Colon (tissue), 2 donors: ENCODE data around the gene PRKCE.

Source experiments
- FAIRE-seq: peaks from 2 replicates; lab custom pipeline; 2012; peaks lifted over from hg19 to GRCh38; lab: Jason Lieb, UNC
- donor health status: control.
- donor health status: control.

PRKCE gene

DNA sequence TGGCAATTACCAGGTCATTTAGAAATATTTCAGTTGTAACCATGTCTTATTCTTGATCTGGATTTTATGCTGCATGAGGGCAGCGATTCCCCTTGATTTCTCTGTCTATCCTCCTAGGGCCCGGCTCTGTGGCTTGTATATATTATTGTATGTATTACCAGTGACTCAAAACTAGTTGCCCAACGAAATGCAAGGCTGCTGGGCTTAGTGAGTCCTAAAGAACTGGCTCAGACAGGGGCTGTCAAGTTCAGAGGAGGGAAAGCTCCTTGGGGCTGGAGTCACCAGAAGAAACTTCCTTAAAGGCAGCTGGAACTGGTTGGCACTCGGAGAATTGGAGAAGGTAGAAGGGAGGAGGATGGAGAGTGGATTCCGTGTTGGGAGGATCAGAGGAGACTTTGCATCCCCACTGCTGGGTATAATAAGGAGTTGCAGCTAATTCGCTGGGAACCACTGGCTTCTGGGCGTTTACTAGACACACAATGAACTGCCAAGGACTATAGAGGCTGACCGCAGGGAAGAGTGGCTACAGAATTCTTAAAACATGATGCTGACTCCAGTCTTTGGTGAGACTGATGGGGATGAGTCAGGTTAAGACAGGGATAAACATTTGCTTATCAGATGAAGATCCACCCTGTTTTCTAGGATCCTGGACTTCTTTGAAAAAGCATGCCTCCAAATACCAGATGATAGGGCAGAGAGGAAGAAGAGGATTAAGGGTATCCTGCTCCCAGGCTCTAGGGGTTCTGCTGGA lies 104.3 kb downstream of the PRKCE start:
- no peak for FAIRE-seq

DNA sequence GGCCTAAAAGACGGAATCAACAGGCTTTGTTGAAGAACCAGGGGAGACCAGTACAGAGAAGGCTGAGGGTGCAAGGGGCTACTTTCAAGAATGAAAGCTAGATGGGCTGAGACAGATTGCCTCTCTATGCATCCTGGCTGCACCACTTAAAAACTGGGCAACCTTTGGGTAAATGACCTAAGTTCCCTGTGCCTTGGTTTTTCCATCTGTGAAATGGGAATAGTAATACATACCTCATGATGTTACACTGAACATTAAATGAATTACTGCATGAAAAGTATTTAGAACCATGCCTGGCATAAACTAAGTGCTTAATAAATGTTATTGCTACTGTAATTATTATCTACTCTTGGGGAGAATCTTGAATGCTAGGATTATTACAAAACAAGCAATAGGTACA lies 106.5 kb downstream of the PRKCE start:
- FAIRE-seq: no peak

- FAIRE-seq: no peak
Measured at GRCh38 chr2:45759310-45759851, 107.9 kb downstream of the PRKCE start.

DNA sequence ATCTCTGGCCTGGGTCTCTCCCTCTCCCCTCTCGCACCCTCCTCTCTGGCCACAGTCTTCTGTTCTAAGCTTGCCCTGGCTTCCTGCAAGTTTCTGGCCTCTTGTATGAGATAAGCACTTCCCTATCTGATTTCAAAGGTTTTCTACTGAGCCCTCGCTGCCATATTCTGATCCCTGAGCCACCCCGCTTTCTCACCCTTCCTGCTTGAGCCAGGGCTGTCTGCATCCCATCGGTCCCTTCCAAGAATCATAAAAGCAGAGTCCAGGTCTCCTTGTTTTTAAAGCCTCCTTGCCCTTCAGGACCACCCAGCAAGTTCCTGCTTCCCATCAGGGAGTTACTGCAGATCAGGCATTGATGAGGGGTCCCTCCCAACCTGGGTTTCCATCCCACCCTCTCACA lies 110.2 kb downstream of the PRKCE start:
- FAIRE-seq: no peak

- FAIRE-seq: no peak
Measured at GRCh38 chr2:45763255-45763654, 111.8 kb downstream of the PRKCE start.

DNA sequence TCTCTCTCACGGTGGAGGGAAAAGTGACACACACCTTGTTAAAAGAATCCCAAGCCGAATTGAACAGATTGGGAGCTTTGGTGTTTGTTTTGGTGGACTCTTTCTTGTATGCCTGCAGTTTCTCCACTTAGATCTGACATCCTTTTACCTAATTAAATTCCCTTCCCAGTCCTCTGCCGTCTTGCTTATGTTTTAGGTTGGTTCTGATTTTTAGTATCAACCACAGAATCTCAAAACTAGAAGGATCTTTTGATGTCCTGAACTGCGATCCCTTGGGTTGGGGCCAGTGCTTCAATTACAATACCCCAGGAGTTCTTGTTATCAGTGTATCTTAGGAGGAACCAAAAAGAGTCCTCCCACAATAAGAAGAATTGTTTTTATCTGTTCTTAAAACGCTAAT lies 112.3 kb downstream of the PRKCE start:
- FAIRE-seq: no peak

DNA sequence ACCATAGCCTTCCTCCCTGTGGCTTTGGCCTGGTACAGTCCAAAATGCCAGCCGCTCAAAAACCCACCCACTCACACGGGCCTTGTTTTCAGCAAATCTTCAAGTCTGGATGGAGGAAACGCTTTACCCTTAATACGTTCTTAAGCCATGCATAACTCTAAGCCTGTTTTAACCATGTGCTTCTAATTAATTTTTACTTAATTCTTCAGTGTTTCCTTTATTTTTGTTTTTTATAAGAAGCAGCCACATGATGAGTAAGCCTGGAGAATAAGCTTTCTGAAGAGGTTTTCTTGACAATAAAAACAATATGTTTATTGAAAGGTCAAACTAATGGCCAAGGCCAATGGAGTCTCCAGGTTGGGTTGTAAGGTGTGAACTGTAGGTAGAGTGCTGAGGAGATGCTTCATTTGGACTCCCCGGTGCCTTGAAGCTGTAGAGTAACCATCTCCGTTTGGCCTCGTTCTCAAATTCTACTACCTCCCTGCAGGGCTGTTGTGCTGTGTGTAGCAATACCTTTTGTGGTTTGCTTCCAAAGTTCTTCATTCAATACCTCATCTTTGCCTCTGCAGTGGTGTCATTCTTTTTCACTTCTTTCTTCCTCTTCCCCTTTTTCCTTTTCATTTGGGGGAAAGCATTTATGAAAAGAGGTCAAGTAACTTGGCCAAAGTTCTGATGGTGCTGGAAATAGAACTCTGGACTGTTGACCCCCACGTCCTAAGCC lies 113.7 kb downstream of the PRKCE start:
- FAIRE-seq: no peak

GRCh38 chr2:45765728-45766254 lies 114.3 kb downstream of the PRKCE start:
- no peak for FAIRE-seq

DNA sequence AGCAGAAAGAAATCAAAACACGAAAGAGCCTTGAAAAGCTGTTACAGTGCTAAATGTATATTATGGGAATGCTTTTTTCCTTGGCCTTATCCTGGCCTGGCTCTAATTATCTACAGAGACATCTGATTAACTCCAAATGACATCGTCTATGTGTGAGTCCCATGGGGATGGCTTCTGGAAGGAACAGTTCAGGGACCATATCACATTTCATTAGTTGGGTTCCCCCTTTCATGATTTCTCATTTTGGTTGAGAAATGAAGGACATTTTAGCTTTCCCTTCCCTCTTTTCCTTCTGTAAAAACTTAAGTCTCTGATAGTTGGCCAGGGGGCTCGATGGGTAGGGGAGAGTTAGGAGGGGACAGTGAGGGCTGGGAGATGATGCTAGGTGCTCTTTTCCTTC lies 116.7 kb downstream of the PRKCE start:
- FAIRE-seq: no peak

- FAIRE-seq: no peak
Measured at GRCh38 chr2:45769056-45769455, 117.6 kb downstream of the PRKCE start.

DNA sequence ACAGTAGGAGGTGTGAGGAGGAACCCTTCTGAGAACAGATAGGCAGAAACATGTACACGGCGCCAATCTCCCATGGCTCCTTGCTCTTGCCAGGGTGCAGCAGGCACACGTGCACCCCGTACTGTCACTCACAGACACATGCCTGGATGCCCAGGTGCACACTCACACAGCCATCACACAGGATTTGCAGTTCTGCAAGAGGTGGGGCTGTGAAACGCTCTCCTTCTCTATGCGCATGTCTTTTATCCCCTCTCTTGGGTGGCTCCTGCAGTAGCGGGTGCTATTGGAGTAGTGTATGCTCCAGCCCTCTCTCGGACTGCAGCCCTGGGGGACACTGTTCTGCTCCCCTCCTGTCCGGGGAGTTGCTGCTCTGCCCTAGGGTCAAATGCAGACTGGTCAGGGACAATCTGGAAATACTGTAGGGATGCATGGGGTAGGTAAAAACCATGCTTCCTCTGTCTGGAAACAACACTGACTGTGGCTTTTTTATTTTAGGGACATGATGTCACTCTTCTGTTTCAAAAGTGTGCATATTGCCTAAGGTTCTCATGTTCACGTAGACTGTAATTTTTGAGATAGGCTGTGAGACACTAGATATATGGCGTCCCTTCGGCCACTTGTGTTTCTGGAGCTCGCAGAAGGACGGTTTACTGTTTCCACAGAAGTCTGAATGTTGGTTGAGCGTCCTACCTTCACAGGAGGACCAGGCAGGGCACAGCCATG lies 118.5 kb downstream of the PRKCE start:
- FAIRE-seq: no peak

DNA sequence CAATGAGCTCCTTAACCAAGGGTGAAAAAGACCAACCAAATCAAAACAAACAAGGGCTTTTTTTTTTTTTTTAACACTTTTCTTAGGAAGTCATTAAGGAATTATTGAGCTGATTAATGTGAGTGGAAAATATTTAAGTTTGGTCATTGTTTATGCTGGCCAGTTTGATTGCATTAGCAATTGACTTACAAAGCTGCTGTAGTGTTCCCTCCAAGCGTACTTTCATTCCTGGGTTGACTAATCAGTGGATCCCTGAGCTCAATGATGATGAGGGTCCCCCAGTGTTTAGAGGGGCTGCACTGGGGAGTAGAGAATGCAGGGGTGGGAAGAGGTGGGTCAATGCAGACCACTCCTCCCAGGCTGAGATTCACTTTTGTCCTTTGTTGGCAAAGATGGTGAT lies 119.3 kb downstream of the PRKCE start:
- FAIRE-seq: no peak

DNA sequence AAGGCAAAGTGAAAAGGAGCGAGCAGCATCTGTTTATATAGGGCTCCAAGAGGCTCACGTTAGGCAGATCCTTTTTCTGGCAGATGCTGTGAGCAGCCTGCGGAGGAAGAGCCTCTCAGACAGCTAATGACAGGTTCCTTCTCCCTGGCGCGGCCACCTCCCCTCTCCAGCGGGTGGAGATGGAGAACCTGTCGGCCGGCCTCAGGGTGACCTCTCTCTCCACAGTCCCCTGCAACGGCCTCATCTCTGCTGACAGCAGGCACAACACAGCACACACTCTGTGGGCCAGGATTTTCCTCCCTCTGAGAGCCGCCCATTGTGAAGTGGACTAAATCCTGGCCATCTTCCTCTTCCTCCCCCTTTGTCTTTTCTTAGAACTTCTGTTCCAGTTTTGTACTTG lies 119.8 kb downstream of the PRKCE start:
- FAIRE-seq: no peak

- no peak for FAIRE-seq
Measured at GRCh38 chr2:45772038-45772437, 120.6 kb downstream of the PRKCE start.

DNA sequence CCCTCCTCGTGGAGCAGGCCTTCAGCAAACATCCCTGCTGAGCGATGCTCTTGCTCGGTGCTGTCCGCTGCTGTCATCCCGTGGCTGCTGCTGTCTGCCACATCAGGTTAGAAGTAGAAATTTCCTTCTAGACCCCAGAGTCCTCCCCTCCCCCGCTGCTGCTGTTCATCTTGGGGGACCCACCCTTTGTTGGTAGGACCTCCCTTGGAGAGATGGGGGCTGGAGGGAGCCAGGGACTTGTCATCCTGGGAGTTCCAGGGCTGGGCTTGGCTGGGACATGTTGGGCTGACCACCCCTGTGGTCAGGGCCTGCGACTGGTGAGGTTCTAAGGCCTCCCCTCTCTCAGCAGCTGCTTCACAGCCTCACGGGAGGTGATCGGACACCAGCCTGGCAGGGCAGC lies 122.4 kb downstream of the PRKCE start:
- no peak for FAIRE-seq

DNA sequence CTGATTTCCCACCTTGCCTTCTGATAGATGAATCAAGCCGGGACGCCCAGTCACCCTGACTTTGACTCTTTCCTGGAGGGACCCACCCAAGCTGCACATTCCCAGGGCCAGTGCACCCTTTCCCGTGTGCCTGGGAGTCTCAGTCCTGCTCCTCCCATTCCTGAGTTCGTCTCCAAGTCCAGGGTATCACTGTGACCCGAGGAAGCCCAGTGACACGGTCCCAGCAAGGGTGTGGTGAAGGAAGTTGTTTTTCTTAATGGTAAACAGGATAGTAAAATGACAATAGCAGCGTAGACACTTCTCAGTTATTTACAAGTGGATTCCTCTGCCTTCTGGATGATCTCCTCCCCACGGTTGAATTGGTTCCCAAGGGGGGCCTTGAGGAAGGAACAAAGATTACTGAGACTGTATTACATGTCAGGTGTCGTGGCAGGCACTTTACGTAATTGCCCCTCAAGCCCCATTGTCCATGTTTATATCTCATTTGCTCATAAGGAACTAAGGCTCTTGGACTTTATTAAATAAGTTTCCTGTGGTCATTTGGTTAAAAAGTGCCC lies 123.3 kb downstream of the PRKCE start:
- no peak for FAIRE-seq

DNA sequence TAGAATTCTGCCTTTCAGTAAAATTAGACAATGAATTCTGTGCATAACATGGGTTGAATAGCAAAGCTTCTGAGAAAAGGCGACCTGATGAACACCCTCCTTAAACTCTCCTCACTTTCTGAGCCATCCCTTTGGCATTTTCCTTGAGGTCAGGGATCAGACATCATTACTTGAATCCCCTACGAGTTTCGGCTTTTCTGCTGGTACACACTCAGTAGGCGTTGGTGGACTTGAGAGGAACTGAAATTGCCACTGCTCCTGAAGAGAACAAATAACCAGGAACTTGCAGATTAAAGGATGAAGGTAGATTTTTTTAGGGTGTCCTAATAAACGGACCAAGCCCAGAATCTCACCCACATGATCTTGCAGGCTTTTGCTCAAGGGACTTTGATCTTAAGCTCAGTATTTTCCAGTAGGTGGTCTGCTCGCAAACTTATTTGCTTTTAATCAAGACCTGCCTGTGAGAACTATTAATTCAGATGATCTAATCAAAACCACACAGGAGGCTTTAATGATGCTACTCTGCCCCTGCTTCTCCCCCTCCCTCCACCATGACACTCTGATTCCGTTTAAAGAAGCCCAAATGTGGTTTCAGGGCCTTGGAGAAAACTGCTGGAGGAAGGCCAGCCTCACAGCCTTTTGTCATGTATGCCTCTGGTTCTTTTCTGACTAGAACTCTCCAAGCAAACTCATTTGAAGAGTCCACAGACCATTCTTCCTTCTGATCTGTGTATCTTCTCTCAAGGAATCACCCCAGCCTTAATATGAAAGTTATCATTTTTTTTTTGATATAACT lies 124.9 kb downstream of the PRKCE start:
- no peak for FAIRE-seq

DNA sequence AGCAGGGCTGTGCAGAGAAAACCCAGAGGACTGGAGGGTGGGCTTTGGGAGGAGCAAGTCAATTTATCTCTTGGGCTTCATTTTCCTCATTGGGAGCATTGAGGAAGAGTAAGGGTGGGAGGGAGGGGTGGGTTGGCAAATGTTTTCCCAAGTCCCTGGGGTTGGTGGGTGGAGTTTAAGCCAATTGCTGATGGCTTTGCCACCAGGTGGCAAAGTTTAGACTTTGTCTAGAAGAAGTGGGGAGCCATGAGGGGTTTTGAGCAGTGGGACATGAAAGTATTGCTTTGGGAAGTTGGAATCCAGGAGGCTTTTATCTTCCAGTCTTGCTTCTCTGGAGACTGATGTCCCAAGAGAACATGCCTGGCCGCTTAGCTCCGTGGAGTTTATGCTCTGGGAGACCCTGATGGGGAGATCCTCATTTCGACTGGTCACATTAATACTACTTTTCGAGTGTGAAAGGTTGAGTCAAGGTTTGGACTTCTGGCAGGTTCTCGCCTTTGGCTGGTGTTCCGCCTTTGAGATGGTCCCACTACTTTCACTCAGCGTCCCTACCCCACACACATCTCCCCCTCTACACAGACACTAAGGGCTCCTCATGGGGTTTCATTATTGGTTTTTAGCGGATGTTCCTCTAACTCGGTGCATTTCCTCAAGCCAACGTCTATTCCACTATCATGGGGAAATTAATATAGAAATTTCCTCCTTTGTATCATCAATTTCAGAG lies 126.7 kb downstream of the PRKCE start:
- FAIRE-seq: no peak

DNA sequence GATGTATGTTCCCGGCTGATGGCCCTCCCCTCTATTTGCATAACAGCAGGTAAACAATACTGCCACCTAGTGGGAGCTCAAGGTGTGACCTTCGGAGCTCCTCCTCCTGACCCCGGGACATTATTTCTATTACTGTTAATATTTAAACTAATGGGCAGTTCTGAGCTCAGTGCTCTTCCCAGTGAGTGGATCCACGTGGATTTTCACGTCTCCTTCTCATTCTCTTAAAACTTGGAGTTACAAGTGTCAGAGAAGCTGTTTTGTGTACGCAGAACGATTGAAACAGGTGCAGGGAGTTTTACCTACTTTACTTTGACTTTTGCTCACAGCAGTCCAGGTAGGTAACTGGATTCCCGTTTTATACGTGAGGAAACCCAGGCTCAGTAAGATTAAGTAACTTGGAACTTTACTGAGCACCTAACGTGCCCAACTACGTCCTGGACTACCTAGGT lies 127.3 kb downstream of the PRKCE start:
- no peak for FAIRE-seq

DNA sequence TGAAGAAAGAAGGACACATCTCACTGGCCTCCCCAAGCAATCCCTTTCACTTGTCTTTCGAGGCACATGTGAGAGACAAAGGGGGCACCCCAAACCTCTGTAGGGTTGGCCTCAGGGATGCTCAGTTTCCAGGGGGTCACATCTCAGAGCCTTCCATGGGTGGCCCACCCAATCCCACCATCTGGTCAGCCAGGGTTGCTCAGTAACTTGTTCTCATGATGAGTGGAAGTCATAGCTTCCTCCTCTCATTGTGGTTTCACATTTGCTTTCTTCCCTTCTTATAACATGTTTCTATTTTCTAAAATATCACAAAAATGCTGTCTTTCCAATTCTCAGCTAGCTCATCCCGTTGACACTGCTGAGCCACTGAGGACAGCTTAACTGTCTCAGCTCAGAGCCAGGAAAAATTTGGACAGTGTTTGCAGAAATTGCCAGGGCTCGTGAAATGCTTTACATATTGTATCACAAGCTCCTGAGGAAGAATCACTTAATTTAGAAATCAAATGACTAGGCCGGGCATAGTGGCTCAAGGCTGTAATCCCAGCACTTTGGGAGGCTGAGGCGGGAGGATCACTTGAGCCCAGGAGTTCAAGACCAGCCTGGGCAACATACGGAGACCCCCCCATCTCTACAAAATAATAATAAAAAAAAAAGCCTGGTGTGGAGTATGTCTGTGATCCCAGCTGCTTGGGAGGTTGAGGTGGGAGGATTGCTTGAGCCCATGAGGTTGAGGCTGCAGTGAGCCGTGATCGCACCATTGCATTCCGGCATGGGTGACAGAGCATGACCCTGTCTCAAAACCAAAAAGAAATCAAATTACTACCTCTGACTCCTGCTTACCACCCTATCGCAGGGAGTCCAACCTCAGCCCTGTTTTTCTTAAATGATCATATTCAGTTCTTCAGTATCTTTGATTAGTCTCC lies 129.3 kb downstream of the PRKCE start:
- FAIRE-seq: no peak
